Activated T-cell treated with anti-CD3 and anti-CD28 coated beads for 4 hours (primary cell): ENCODE data around the gene FAM162A.

ENCODE experiments used
- DNase-seq: peaks from one replicate; pipeline ENCODE4 v3.0.0-alpha.2; 2020

Gene FAM162A

DNA sequence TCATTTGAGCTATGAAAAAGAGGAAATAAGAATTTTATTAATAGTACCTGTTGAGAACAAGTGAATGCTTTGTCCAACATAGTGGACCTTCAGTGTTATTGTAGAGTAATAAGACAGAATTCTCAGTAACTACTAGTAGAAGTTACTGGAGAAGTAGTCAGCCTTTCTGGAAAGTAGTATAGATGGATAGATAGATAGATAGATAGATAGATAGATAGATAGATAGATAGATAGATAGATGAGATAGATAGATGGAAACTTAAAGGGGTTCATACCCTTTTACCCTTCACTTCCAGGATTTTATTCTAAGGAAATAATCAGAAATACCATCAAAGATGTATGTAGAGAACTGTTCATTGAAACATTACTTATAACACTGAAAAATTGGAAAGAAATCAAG lies 5.2 kb downstream of the FAM162A start:
- no peak for DNase-seq

DNA sequence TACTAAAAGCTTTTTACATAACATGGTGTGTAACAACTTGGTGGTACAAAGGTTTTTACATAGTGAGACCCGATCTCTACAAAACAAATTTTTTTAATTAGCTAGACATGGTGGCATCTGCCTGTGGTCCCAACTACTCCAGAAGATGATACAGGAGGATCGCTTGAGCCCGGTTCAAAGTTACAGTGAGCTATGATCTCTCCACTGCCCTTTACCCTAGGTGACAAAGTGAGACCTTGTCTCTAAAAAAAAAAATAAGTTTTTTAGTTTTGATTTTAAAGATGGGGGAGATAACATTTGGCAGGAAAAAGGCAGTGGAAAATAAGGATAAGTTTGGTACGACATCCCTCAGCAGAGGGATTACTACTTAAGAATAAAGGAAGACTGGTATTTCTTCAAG lies 5.9 kb downstream of the FAM162A start:
- DNase-seq, result no peak

DNA sequence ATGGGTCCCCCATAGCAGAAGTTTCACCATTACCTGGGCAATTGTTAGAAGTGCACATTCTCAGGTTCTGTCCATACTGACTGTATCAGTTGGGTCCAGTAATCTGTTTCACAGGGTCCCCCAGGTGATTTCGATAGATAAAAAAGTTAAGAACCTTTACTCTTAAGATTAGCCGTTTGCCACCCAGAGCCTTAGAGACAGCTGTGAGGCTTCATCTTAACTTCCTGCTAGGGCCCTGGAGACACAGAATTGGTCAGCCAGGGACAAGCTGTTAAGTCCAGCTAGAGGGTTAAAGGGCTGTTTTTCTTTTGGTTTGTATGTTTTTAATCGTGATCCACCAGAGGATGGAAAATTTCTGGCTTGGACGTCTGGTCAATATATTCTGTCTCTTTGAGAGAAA lies 6.7 kb downstream of the FAM162A start:
- DNase-seq, result no peak

DNA sequence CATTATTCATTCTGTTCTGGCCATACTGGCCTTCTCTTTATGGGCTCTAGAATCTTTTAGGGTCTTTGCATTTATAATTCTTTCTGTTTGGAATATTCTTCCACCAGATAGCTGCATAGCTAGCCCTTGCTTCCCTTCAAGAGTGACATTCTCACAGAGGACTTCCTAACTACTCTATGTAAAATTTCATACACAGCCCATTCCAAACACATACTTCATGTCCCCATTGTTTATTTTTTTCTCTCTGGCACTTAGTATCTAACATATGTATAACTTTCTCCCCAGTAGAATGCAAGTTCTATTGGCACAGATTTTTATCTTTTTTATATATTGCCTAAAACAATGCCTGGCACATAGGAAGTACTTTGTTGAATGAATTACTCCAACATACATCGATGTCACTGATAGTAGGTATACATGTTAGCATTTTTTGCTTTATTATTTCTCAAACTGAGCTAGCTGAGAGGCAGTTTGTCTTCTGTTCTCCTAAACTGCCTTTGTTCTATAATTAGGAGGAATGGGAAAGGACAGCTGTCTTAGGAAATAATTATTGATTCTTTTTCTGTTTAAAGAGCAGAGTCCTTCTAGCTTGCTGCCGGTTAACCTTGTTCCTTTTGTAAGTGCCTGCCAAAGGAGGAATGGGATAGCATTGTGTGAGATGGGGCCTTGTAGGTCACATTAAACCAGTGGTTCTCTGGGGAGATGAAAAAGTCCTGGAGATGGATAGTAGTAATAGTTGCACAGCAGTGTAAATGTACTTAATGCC lies 7.9 kb downstream of the FAM162A start:
- DNase-seq, result no peak

DNA sequence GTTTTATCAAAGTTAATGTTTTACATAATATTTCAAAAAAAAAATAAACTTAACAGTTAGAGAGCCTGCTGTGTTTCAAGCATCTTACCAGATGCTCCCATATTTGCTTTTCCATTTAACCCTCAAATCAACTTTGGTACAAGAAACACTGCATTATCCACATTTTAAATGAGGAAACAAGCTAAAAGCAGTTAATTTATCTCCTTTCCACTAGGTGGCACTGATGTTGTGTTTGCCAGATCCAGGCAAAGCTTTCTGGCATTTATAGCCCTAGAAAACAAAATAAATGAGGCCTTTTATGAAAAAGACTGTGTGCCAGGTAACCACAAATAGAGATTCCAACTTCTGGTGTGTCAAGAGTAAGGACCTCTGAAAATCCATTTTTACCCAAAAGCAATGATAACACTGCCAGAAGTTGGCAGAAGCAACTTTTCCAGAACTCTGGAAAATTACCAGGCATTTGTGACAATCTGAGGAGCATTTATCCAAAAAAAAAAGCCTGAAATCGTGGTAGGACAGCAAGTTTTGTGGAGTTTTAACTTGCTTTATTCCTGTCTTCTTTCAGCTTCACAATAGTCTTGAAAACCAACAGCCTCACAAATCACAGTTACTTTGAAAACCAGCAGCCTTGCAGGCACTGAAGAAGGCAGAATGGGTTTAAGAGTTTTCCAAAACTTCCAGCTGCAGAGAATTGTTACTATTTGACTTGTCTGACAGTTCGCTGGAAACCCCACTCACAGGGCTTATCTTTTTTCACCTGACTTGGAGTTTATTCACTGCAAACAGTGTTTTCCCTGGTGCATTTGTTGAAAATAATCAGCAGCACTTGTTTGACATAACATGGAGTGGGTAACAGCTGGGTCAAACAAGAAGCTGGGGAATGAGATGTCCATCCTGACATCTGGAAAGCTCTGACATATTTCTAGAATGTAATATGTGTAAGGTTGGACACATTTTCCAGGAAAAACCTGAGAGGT lies 9.2 kb downstream of the FAM162A start:
- no peak for DNase-seq

DNA sequence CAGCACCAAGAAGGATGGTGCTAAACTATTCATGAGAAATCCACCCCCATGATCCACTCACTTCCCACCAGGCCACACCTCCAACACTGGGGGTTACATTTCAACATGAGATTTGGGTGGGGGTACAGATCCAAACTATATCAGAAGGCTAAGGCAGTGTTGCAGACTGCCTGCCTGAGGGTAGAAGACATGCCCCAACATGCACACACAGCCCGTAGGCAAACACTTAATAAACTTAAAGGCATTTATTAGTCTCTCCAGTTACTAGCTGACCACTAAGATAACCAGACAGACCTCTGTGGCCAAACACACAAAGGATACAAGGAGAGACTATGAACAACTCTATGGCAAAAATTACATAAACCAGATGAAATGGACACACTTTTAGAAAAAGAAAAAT lies 10.2 kb downstream of the FAM162A start:
- DNase-seq, result no peak

DNA sequence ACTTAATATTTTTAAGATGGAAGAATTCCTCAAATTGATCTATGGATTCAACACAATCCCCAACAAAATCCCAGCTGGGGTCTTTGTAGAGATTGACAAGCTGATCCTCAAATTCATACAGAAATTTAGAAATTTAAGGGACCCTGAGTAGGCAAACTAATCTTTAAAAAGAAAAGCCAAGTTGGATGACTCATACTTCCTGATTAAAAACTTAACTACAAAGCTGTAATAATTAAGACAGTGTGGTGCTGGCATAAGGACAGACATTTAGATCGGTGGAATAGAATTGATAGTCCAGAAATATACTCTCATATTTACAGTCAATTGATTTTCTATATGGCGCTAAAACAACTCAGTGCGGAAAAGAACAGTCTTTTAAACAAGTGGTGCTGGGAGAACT lies 11.6 kb downstream of the FAM162A start:
- no peak for DNase-seq

DNA sequence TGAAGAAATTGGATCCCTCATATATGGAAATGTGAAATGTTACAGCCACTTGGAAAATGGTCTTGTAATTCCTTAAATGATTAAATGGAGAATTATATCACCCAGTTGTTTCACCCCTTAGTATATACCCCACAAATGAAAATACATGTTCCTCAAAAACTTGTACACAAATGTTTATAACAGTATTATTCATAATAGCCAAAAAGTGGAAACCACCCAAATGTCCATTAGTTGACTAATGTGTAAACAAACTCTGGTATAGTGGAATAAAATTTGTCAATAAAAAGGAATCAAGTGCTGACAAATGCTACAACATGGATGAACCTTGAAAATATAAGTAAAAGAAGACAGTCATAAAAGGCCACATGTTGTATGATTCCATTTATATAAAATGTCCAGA lies 12.5 kb downstream of the FAM162A start:
- DNase-seq, result no peak

DNA sequence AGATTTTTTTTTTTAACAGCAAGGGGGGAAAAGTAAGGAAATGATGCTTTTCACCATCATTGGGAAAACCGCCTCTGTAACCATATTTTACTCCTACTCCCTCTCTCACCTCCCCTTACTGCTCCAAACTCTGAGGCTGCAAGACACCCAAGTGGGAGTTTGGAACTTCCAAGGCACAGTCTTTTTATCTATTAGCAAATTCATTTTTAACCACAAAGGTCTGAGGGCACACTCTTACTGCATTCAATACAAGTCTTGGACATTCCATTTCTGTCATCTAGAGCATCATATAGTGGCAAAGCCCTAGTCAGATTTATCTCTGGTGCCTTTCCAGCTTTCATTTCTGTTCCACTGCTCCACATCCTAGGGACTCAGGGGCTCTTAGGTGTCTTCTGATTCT lies 13.2 kb downstream of the FAM162A start:
- DNase-seq, result no peak

DNA sequence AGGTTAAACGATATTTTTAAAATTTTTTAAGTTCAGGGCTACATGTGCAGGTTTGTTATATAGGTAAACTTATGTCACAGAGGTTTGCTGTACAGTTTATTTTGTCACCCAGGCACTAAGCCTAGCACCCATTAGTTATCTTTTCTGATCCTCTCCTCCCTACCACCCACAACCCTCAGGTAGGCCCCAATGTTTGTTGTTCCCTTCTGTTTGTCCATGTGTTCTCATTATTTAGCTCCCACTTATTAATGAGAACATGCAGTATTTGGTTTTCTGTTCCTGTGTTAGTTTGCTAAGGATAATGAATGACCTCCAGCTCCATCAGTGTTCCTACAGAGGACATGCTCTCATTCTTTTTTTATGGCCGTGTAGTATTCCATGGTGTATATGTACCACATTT lies 14.9 kb downstream of the FAM162A start:
- DNase-seq, result no peak

DNA sequence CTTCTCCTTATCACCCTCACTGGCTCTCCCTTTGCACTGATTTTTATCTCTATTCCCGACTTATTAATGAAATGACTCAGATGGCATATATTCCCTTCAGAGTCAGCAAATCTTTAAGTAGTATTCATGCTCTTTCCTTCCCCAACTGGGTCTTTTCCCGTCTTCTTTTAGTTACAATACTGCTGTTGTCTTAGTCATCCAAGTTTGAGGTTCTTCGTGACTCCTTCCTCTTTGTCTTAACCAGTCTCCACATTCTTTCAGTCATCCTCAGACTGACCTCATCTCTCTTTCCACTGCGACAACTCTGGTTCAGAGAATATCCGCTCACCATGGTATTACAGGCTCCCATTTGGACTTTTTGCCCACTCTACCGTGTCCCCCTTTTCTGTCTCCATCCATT lies 19.5 kb downstream of the FAM162A start:
- no peak for DNase-seq

DNA sequence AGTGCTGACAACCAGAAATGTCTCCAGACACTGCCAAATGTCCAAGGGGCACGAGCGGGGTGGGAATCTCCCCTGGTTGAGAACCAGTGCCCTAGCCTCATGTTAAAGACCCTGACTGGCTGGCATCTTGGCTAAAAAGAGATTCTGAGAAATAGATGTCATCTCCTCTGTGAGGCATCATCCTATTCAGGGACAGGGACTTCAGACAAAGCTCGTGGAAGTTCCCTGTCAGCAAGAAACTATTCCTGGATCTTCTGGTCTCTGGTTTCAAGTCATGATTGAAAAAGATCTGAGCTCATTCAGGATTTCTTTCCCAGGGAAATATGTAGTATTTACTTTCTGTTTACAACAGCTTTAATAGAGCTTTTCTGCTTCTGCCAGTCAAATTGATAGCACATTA lies 21.0 kb downstream of the FAM162A start:
- no peak for DNase-seq

DNA sequence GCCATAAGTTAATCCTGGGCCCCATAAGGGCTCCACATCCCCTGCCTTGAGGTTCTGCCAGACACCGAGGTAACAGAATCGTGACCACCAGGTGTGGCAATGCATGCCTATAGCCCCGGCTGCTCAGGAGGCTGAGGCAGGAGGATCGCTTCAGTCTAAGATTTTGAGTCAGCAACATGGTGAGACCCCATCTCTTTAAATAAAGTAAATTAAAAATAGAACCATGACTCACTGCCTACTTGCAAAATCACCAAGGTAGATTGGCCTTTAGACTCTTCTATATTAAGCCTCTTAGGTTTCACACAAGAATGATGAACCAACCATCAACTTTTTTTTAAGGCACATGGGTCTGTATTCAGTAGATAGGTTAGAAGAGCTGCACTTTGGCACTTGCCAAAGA lies 22.2 kb downstream of the FAM162A start:
- no peak for DNase-seq

DNA sequence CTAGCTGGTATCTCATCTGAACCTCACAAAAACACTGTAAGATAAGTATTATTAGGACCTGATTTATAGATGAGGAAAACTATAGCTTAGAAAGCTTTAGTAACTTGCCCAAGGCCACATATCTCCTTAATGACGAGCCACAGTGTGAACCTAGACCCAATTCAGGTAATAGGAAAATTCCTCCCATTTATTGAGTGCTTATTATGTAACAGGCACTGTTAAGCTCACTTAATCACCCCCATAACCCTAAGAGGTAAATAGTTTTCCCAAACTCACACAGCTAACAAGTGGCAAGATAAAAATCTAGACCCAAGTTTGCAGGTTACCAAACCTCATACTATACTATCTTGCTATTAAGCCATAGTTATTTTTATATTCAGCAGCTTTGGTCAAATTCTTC lies 24.0 kb downstream of the FAM162A start:
- DNase-seq, result no peak

DNA sequence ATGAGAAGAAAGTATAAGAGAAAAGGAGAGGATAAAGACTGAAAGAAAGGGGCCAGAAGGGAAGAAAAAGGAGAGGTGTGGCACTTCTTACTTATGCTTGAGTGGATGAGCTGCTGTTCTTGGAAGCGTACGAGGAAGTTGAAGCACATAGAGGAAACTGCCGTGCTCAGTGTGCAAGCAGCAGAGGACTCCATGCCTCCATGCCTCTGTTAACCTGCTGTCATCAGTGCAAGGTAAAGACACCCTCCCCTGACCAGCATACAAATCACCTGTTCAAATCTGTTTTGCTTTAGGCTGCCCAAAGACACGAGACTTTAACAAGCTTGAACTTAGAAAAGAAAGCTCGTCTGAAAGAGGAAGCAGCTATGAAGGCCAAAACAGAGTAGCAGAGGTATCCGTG lies 25.5 kb downstream of the FAM162A start:
- DNase-seq, result no peak

DNA sequence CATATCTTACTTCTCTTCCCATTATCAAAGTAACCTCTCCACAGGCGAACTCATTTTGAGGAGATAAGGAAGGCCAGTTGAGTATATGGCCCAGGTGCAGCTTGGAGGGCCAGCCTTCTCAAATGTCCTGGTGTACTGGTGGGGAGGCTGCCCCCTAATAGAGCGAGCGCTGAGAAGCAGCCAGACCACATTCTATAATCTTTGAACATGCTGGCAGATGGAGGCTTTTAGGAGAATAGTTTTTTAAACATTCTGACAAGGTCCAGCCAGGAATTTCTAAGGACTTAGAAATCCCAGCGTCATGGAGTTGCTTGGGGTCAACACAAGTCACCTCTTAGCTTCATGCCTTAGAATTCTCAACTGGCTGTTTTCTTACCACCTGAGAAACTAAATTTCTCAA lies 26.1 kb downstream of the FAM162A start:
- DNase-seq, result no peak

DNA sequence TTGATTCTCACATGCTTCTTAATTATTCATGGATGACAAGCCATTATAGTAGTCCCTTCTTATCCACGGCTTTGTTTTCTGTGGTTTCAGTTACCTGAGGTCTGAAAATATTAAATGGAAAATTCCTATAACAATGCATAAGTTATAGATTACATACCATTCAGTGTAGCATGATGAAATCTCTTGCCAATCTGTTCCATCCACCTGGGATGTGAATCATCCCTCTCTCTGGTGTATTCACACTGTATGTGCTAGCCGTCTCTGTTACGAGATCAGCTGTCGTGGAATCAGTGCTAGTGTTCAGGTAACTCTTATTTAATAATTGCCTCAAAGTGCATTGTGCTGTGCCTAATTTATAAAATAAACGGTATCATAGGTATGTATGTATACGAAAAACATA lies 26.7 kb downstream of the FAM162A start:
- no peak for DNase-seq

DNA sequence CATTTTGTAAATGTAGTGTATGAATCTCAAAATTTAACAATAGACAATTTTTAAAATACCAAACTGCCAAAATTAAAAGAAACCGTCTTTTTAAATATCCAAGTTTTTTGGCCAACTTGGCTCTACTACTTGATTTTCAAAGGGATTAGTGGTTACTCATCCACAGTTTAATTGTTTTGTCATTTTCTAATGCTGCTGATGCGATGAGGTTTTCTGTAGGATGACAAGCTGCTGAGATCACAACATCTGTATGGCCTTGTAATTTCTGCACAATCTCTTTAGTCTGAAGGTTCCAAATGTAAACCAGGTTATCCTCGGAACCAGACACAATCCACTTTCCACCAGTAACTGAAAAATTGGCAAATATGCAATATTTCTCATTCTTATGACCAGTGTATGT lies 30.4 kb downstream of the FAM162A start:
- no peak for DNase-seq

DNA sequence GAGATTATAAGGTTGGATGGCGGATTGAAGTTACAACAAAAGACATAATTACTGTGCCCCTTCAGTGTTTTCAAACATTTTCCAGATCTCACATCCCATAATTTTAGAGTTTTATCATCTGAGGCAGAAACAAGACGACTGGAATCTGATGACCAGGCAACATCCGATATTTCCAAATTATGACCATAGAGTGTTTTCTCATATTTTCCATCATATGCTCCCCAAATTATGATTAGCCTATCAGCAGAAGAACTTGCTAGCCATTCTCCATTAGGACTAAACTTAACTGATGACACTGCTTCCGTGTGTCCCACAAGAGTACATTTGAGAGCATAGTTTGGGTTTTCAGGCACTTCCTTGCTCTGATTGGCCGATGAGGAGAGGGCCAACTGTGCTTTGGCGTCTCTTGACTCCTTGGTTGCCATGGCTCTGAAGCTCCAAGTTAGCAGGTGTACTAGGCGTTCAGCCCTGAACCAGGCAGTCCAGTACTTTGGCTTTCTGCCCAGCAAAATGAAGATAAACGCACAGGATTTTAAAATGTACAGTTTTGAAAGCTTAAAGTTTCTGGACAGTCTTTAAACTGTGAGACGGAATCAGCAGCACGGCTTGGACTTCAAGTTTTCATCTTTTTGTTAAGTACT lies 31.2 kb downstream of the FAM162A start:
- DNase-seq, result no peak

DNA sequence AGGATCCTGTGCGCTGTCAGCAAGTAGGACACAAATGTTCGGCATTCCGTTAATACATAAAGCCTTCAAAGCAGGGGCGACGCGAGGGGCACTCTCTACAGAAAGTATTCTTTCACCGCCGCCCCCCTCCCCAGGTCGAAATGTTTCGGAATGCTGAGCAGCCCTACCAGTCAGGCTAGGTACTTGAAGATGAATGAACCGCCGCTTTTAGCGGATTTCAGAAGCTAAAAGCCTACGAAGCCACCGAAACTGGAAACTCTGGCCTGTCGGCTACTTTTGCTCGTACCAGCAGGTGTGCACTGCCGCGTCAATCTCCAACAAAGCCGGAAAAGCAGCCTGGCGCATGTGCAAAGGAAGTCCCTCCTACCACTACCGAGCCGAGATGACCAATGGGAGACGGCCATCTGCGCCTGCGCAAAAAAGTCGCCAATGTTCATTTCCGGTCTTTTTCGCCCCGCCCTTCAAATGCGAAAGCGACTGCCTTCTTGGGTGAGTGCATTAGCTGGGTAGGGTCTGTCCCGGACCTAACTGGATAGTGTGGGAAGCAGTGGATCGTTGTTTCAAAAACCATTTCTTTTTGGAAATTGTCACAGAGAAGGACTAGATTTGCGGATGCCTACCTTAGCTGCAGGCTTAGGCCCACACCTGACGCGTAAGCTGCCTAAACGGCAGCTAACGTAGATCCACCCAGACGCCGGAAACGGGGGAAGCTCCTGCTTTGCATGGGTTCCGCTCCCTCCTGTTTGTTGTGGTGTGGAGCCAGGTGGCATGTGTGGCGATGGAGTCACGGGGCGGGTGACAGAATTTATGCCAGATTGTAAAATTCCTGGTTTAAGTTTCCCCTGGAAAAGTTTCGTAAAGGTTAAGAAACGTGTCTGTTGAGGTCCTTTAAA lies 32.0 kb downstream of the FAM162A start, which contains the start of gene WDR5B:
TSS of gene WDR5B (minus strand) at position 301 of the 893 bp plus-strand sequence. CDS start 534 bp downstream, outside the sequence.
- peak; percentile 99 for DNase-seq

DNA sequence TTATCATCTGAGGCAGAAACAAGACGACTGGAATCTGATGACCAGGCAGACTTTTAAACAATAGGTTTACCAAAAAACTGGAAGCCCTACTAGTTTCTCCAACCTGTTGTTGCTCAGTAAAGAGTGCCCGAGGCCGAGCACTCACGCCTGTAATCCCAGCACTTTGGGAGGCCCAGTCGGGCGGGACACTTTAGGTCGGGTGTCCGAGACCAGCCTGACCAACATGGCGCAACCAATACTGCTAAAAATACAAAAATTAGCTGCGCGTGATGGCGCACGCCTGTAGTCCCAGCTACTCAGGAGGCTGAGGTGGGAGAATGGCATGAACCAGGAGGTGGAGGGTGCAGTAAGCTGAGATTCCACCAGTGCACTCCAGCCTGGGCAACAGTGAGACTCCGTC lies 33.0 kb downstream of the FAM162A start:
- DNase-seq, result no peak

DNA sequence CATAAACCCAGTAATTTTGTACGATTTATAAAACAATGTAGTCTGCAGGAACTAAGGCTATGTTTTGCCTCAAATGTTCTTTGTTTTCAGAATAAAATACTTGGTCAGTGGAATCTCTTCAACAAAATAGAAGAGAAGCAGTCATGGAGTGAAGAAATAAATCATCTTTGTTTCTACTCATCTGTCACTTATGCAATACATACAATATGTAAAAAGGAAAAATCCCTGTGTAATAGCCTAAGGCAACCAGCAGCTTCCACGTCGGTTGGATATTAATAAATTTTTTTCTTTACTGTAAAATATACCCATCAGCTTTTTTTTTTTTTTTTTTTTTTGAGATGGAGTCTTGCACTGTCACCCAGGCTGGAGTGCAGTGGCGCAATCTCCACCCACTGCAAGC lies 37.1 kb downstream of the FAM162A start:
- DNase-seq, result no peak

DNA sequence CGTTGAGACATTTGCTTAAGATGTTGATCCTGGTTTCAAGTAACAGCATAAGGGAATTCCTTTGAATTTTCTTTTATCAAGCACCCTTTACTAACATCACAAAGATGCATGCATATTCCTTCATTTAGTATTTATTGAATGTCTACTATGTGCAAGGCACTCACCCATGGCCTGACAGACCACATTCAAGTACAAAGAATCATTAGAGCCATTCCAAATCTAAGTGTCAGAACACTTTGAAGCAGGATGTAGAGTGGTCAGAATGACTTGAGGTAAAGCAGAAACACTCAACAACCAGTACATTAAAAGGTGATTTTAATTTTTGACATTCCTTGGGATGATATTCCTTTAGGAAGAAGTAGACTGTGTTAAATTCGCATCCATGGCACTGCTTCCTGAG lies 37.9 kb downstream of the FAM162A start:
- DNase-seq, result no peak
